ENCODE results near the gene ZC3H12A. TPM values are rescaled to one million over a fixed set of nuclear protein-coding genes. Genes with fewer than 3 reads are reported as not detected.

The ZC3H12A gene
- total and polyA plus RNA-seq, 11 donors = 1.8 to 8.5 (median 4.5) TPM

GRCh38 chr1:37434292-37435225 is 39.8 kb upstream of the ZC3H12A start:
- Histone ChIP-seq H3K4me1 (no peaks in the 10 kb centered on the region), H3K36me3 (no peaks in the 10 kb centered on the region), H3K4me3 (no peak overlapping the region), H3K27ac (no peak overlapping the region), H3K27me3 (peaks cover 0 to 64% (median 19%) of the 10 kb centered on the region in 9 donors), H3K9me3 (no peaks in the 10 kb centered on the region)
- intact Hi-C loops (cut with DNase I) = loop anchor here (1.0 to 10.0 kb wide), 9 partner anchors 400 to 920 kb away; partner anchors contain the start of gene GRIK3 (in 1 of the 10)
- TF ChIP-seq CTCF (IDR thresholded peaks at IDR 0.05) = peak; percentile 74 to 95 (median 87)
- TF ChIP-seq POLR2A (IDR thresholded peaks at IDR 0.05) = no peak
- 28 to 50% (median 29%) methylated on average over 8 to 16 of the region's 16 CpGs for WGBS, 4 donors
- peak; percentile 42 to 83 (median 78) for ATAC-seq
- peak; percentile 43 to 84 (median 61) for DNase-seq

- no peak for DNase-seq
- intact Hi-C loops (cut with DNase I) = loop anchor here in 8 of 10 donors (5.0 to 10.0 kb wide), 5 partner anchors 402 to 922 kb away; partner anchors contain the start of gene GRIK3 (in 1 of the 8)
- WGBS, 4 donors = 26 to 32% (median 29%) methylated on average over 2 of the region's 2 CpGs
Measured at GRCh38 chr1:37437087-37437486, 37.3 kb upstream of the ZC3H12A start.

GRCh38 chr1:37438037-37438868 is 36.1 kb upstream of the ZC3H12A start:
- H3K27me3 ChIP-seq = peaks cover 0 to 74% (median 8%) of the 10 kb centered on the region in 9 donors
- TF ChIP-seq CTCF (IDR thresholded peaks at IDR 0.05) = no peak
- no peak for TF ChIP-seq POLR2A (IDR thresholded peaks at IDR 0.05)

More at GRCh38 chr1:37437087-37437486, 37.3 kb upstream of the ZC3H12A start:
- Histone ChIP-seq H3K4me1 (no peaks in the 10 kb centered on the region), H3K4me3 (no peak overlapping the region), H3K27ac (no peak overlapping the region), H3K36me3 (no peaks in the 10 kb centered on the region), H3K27me3 (peaks cover 0 to 74% (median 8%) of the 10 kb centered on the region in 9 donors), H3K9me3 (no peaks in the 10 kb centered on the region)
- no peak for ATAC-seq
- TF ChIP-seq POLR2A (IDR thresholded peaks at IDR 0.05) (no peak), CTCF (IDR thresholded peaks at IDR 0.05) (no peak)

More at GRCh38 chr1:37438037-37438868, 36.1 kb upstream of the ZC3H12A start:
- no peaks in the 10 kb centered on the region for H3K9me3 ChIP-seq
- no peak for ATAC-seq
- H3K36me3 ChIP-seq = no peaks in the 10 kb centered on the region
- 65 to 76% (median 69%) methylated on average over 6 of the region's 6 CpGs for WGBS, 4 donors
- no peak for DNase-seq
- intact Hi-C loops (cut with DNase I) = loop anchor here in 8 of 10 donors (5.0 to 10.0 kb wide), 5 partner anchors 403 to 923 kb away; partner anchors contain the start of gene GRIK3 (in 1 of the 8)
- H3K27ac ChIP-seq = no peak overlapping the region
- H3K4me1 ChIP-seq = no peaks in the 10 kb centered on the region
- no peak overlapping the region for H3K4me3 ChIP-seq
